ENCODE results near the gene ZNF225. TPM values are rescaled to one million over a fixed set of nuclear protein-coding genes. Genes with fewer than 3 reads are reported as not detected.
A peak's percentile ranks its signal among the peaks of the same experiment; 100 is the strongest.

Gene ZNF225
- total and polyA plus RNA-seq, 4 donors = 0.88 to 4.5 (median 1.7) TPM

- Histone ChIP-seq H3K4me3 (ENCODE audit: low read depth in 1 of 3, low read length in 3 of 3) (peak overlapping the region; percentile 51 to 98 (median 97)), H3K9ac (ENCODE audit: low read depth in 1 of 2, low read length in 2 of 2) (no peak overlapping the region), H3K27ac (ENCODE audit: low read depth in 1 of 2, low read length in 2 of 2) (no peak overlapping the region), H3K27me3 (ENCODE audit: control insufficient read depth in 4 of 4, insufficient read depth in 4 of 4, low read length in 3 of 4) (no peaks in the 10 kb centered on the region), H3K4me1 (ENCODE audit: control insufficient read depth in 4 of 4, insufficient read depth in 4 of 4, low read length in 3 of 4) (peaks cover 0 to 14% (median 12%) of the 10 kb centered on the region in 4 donors), H3K9me3 (ENCODE audit: control insufficient read depth in 4 of 4, low read length in 3 of 4) (peaks cover 10 to 12% (median 11%) of the 10 kb centered on the region in 4 donors), H3K36me3 (ENCODE audit: control insufficient read depth in 4 of 4, insufficient read depth in 3 of 4, low read depth in 1 of 4, low read length in 3 of 4) (peaks cover 0 to 6% (median 3%) of the 10 kb centered on the region in 4 donors)
- no peak for DNase-seq (ENCODE audit: low spot score)
- 23% methylated on average over 18 of the region's 18 CpGs for WGBS
- TF ChIP-seq JUND (IDR thresholded peaks at IDR 0.05) = no peak
Observed at GRCh38 chr19:44072543-44073401, 40.4 kb upstream of the ZNF225 start.

GRCh38 chr19:44076325-44076724 lies 36.9 kb upstream of the ZNF225 start:
- H3K4me3 ChIP-seq (ENCODE audit: low read depth in 1 of 3, low read length in 3 of 3) = peak overlapping the region in 1 of 3 donors; percentile 1
- 96% methylated on average over 2 of the region's 2 CpGs for WGBS
- no peak for TF ChIP-seq FOXA2 (IDR thresholded peaks at IDR 0.05)
- no peak for TF ChIP-seq GABPA (IDR thresholded peaks at IDR 0.05 in 1 of 2, conservative IDR thresholded peaks at IDR 0.05 in 1 of 2)
- no peak for TF ChIP-seq RXRA (IDR thresholded peaks at IDR 0.05)
- no peak for TF ChIP-seq JUND (IDR thresholded peaks at IDR 0.05)
- TF ChIP-seq RAD21 (IDR thresholded peaks at IDR 0.05) = no peak
- TF ChIP-seq HNF4G (IDR thresholded peaks at IDR 0.05) = no peak
- TF ChIP-seq TAF1 (conservative IDR thresholded peaks at IDR 0.05) = no peak
- TF ChIP-seq REST (IDR thresholded peaks at IDR 0.05) = no peak
- TF ChIP-seq MAX (IDR thresholded peaks at IDR 0.05) = no peak
- TF ChIP-seq EGR1 (IDR thresholded peaks at IDR 0.05; ENCODE audit: low read depth in 2 of 2) = no peak
- TF ChIP-seq SP1 (IDR thresholded peaks at IDR 0.05) = no peak
- no peak overlapping the region for H3K9ac ChIP-seq (ENCODE audit: low read depth in 1 of 2, low read length in 2 of 2)
- peaks cover 0 to 6% (median 2%) of the 10 kb centered on the region in 4 donors for H3K9me3 ChIP-seq (ENCODE audit: control insufficient read depth in 4 of 4, low read length in 3 of 4)
- no peak for DNase-seq (ENCODE audit: low spot score)
- peaks cover 0 to 14% (median 12%) of the 10 kb centered on the region in 4 donors for H3K4me1 ChIP-seq (ENCODE audit: control insufficient read depth in 4 of 4, insufficient read depth in 4 of 4, low read length in 3 of 4)
- no peaks in the 10 kb centered on the region for H3K27me3 ChIP-seq (ENCODE audit: control insufficient read depth in 4 of 4, insufficient read depth in 4 of 4, low read length in 3 of 4)
- H3K36me3 ChIP-seq (ENCODE audit: control insufficient read depth in 4 of 4, insufficient read depth in 3 of 4, low read depth in 1 of 4, low read length in 3 of 4) = peaks cover 2 to 13% (median 10%) of the 10 kb centered on the region in 4 donors
- no peak overlapping the region for H3K27ac ChIP-seq (ENCODE audit: low read depth in 1 of 2, low read length in 2 of 2)

GRCh38 chr19:44092108-44092507 lies 21.1 kb upstream of the ZNF225 start:
- no peak overlapping the region for H3K27ac ChIP-seq (ENCODE audit: low read depth in 1 of 2, low read length in 2 of 2)
- TF ChIP-seq HNF4A (conservative IDR thresholded peaks at IDR 0.05) (no peak), RAD21 (IDR thresholded peaks at IDR 0.05) (no peak), ZBTB33 (IDR thresholded peaks at IDR 0.05) (no peak), GABPA (IDR thresholded peaks at IDR 0.05 in 1 of 2, conservative IDR thresholded peaks at IDR 0.05 in 1 of 2) (no peak), HNF4G (IDR thresholded peaks at IDR 0.05) (no peak), ATF3 (IDR thresholded peaks at IDR 0.05) (no peak), FOXA1 (IDR thresholded peaks at IDR 0.05) (no peak), FOXA2 (IDR thresholded peaks at IDR 0.05) (no peak), JUND (IDR thresholded peaks at IDR 0.05) (no peak), RXRA (IDR thresholded peaks at IDR 0.05) (no peak), NR2F2 (IDR thresholded peaks at IDR 0.05) (no peak), SP1 (IDR thresholded peaks at IDR 0.05) (no peak), MAX (IDR thresholded peaks at IDR 0.05) (no peak), TAF1 (conservative IDR thresholded peaks at IDR 0.05) (no peak)
- H3K9ac ChIP-seq (ENCODE audit: low read depth in 1 of 2, low read length in 2 of 2) = no peak overlapping the region
- H3K36me3 ChIP-seq (ENCODE audit: control insufficient read depth in 4 of 4, insufficient read depth in 3 of 4, low read depth in 1 of 4, low read length in 3 of 4) = peaks cover 1 to 9% (median 6%) of the 10 kb centered on the region in 4 donors
- H3K27me3 ChIP-seq (ENCODE audit: control insufficient read depth in 4 of 4, insufficient read depth in 4 of 4, low read length in 3 of 4) = no peaks in the 10 kb centered on the region
- WGBS = 57% methylated on average over 4 of the region's 4 CpGs
- peaks cover 3 to 8% (median 5%) of the 10 kb centered on the region in 4 donors for H3K9me3 ChIP-seq (ENCODE audit: control insufficient read depth in 4 of 4, low read length in 3 of 4)
- H3K4me3 ChIP-seq (ENCODE audit: low read depth in 1 of 3, low read length in 3 of 3) = no peak overlapping the region
- no peak for DNase-seq (ENCODE audit: low spot score)
- H3K4me1 ChIP-seq (ENCODE audit: control insufficient read depth in 4 of 4, insufficient read depth in 4 of 4, low read length in 3 of 4) = peaks cover 0 to 14% (median 9%) of the 10 kb centered on the region in 4 donors

Data from liver (tissue), 9 donors.